ENCODE data around the gene PLA2G10. TPM values are rescaled to one million over a fixed set of nuclear protein-coding genes. Genes with fewer than 3 reads are reported as not detected.

The PLA2G10 gene
- total and polyA plus RNA-seq, 2 of the 13 experiments (the other 11 are each of a cell fraction or from before 2014, with no cell fraction given) = not detected

DNA sequence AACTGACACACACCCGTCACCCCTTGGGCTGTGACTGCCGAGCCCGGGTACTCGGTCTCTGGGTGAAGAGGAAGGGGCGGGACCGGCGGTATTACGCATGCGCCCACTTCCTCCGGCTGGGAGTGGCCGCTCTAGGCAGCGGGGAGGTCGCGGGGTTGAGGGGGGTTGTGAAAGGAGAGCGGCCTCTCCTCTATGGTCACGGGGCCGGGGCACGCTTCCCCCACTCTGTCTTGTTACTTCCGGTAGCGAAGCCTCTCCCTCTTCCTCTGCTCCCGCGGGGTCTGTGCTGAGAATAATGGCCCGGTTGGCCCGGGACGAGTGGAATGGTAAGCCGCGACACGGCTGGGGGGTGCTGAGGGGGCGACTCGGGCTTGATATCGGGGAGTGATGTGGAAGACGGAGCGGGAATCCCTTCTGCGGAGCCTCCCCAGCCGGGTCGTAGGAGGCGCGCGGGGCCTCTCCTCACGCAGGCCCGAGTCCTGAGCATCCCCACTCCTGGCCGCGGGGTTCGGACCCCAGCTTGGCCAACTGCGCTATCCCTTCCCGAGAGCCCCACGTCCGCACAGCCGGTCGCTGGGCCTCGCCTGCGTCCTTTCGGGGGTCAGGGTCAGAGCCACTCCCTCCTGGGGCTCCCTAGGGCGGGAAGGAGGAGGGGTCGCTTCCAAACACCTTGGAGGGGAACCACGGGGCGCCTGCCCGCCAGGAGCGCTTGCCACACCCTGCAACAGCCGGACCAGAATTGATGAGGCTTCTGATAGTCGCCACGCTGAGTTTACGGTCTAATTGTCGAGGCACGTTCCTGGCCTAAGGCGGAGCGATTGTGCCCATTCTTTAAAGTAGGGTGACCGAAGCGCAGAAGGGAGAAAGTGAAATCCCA lies 61.2 kb downstream of the PLA2G10 start, which contains the start of gene BFAR (continued):
- no peak for TF ChIP-seq ZNF10 (CRISPR knock-in tag; IDR thresholded peaks at IDR 0.05; ENCODE audit: borderline replicate concordance, low read depth)
- peak; percentile 78 for TF ChIP-seq FOSL2 (CRISPR knock-in tag; IDR thresholded peaks at IDR 0.05)
- TF ChIP-seq ZNF224 (CRISPR knock-in tag; IDR thresholded peaks at IDR 0.05) = no peak
- TF ChIP-seq ATF7-NPFF (CRISPR knock-in tag; IDR thresholded peaks at IDR 0.05; ENCODE audit: low read depth) = peak; percentile 51; the same call in 1 of the 2 replicates
- TF ChIP-seq SNRNP70 (IDR thresholded peaks at IDR 0.05; ENCODE audit: low read depth, low read length) = no peak
- TF ChIP-seq MED13 (CRISPR knock-in tag; IDR thresholded peaks at IDR 0.05) = peak; percentile 72
- peak; percentile 70; the same call in 1 of the 2 replicates for TF ChIP-seq ZNF546 (CRISPR knock-in tag; conservative IDR thresholded peaks at IDR 0.05)
- peak; percentile 66; the same call in 1 of the 2 replicates for TF ChIP-seq ZNF354B (CRISPR knock-in tag; IDR thresholded peaks at IDR 0.05)
- TF ChIP-seq ZNF292 (CRISPR knock-in tag; IDR thresholded peaks at IDR 0.05; ENCODE audit: borderline replicate concordance, low read depth) = no peak; the same call in 1 of the 2 replicates
- TF ChIP-seq TSC22D2 (CRISPR knock-in tag; IDR thresholded peaks at IDR 0.05; ENCODE audit: borderline replicate concordance) = peak; percentile 71; the same call in 1 of the 2 replicates
- TF ChIP-seq TP53 (CRISPR knock-in tag; conservative IDR thresholded peaks at IDR 0.05) = peak; percentile 67; the same call in 1 of the 2 replicates
- TF ChIP-seq ZNF124 (CRISPR knock-in tag; IDR thresholded peaks at IDR 0.05) = peak; percentile 98
- no peak for TF ChIP-seq ADNP (CRISPR knock-in tag; IDR thresholded peaks at IDR 0.05)
- TF ChIP-seq ZNF737 (CRISPR knock-in tag; IDR thresholded peaks at IDR 0.05; ENCODE audit: borderline replicate concordance) = 0 out of 2 replicates have a peak, but pooled peaks have one; percentile 55
- TF ChIP-seq, protein P1, sequence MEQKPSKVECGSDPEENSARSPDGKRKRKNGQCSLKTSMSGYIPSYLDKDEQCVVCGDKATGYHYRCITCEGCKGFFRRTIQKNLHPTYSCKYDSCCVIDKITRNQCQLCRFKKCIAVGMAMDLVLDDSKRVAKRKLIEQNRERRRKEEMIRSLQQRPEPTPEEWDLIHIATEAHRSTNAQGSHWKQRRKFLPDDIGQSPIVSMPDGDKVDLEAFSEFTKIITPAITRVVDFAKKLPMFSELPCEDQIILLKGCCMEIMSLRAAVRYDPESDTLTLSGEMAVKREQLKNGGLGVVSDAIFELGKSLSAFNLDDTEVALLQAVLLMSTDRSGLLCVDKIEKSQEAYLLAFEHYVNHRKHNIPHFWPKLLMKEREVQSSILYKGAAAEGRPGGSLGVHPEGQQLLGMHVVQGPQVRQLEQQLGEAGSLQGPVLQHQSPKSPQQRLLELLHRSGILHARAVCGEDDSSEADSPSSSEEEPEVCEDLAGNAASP (CRISPR knock-in tag; IDR thresholded peaks at IDR 0.05; ENCODE audit: borderline replicate concordance) = peak; percentile 84; the same call in 1 of the 2 replicates
- TF ChIP-seq TARDBP (CRISPR knock-in tag; IDR thresholded peaks at IDR 0.05) = peak; percentile 95; the same call in 1 of the 2 replicates
- TF ChIP-seq MED1 (CRISPR knock-in tag; IDR thresholded peaks at IDR 0.05) = peak; percentile 92
- TF ChIP-seq, protein P2, sequence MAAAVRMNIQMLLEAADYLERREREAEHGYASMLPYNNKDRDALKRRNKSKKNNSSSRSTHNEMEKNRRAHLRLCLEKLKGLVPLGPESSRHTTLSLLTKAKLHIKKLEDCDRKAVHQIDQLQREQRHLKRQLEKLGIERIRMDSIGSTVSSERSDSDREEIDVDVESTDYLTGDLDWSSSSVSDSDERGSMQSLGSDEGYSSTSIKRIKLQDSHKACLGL (CRISPR knock-in tag; IDR thresholded peaks at IDR 0.05) = peak; percentile 79
- TF ChIP-seq, protein P3, sequence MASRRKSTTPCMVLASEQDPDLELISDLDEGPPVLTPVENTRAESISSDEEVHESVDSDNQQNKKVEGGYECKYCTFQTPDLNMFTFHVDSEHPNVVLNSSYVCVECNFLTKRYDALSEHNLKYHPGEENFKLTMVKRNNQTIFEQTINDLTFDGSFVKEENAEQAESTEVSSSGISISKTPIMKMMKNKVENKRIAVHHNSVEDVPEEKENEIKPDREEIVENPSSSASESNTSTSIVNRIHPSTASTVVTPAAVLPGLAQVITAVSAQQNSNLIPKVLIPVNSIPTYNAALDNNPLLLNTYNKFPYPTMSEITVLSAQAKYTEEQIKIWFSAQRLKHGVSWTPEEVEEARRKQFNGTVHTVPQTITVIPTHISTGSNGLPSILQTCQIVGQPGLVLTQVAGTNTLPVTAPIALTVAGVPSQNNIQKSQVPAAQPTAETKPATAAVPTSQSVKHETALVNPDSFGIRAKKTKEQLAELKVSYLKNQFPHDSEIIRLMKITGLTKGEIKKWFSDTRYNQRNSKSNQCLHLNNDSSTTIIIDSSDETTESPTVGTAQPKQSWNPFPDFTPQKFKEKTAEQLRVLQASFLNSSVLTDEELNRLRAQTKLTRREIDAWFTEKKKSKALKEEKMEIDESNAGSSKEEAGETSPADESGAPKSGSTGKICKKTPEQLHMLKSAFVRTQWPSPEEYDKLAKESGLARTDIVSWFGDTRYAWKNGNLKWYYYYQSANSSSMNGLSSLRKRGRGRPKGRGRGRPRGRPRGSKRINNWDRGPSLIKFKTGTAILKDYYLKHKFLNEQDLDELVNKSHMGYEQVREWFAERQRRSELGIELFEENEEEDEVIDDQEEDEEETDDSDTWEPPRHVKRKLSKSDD (CRISPR knock-in tag; IDR thresholded peaks at IDR 0.05; ENCODE audit: low read depth) = 0 out of 2 replicates have a peak, but pooled peaks have one; percentile 74
- peak; percentile 62; the same call in 1 of the 2 replicates for TF ChIP-seq ZNF263 (CRISPR knock-in tag; IDR thresholded peaks at IDR 0.05)
- no peak for TF ChIP-seq NR3C1 (CRISPR knock-in tag; IDR thresholded peaks at IDR 0.05)
- peak; percentile 70; the same call in 1 of the 2 replicates for TF ChIP-seq RELA (CRISPR knock-in tag; IDR thresholded peaks at IDR 0.05)
- TF ChIP-seq CHD4 (IDR thresholded peaks at IDR 0.05; ENCODE audit: borderline replicate concordance, low read length) = no peak
- peak; percentile 90 for TF ChIP-seq BHLHE40 (IDR thresholded peaks at IDR 0.05; ENCODE audit: low read length)
- TF ChIP-seq, protein P4, sequence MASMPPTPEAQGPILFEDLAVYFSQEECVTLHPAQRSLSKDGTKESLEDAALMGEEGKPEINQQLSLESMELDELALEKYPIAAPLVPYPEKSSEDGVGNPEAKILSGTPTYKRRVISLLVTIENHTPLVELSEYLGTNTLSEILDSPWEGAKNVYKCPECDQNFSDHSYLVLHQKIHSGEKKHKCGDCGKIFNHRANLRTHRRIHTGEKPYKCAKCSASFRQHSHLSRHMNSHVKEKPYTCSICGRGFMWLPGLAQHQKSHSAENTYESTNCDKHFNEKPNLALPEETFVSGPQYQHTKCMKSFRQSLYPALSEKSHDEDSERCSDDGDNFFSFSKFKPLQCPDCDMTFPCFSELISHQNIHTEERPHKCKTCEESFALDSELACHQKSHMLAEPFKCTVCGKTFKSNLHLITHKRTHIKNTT (CRISPR knock-in tag; IDR thresholded peaks at IDR 0.05) = no peak

All from HepG2 (cell line).